AG09309 (cell line): Measurements from ENCODE around the gene ZMIZ1.

Experiments used
- DNase-seq: peaks from one replicate; pipeline ENCODE4 v3.0.0-alpha.2; 2010; ENCODE audit warnings: low read depth
- H3K4me3 ChIP-seq: 2 replicates; pipeline ENCODE4 v1.5.1; 2011; ENCODE audit warnings: mild to moderate bottlenecking, low read depth, low read length, moderate library complexity; ENCODE audit not compliant: control insufficient read depth
- TF ChIP-seq, protein P1 (sequence below): IDR thresholded peaks from 2 replicates; pipeline ENCODE4 v1.5.1; 2011; ENCODE audit warnings: mild to moderate bottlenecking, low read depth, low read length, inconsistent platforms; ENCODE audit not compliant: insufficient read depth, control insufficient read depth; ENCODE audit errors: missing control alignments

ZMIZ1 gene

DNA sequence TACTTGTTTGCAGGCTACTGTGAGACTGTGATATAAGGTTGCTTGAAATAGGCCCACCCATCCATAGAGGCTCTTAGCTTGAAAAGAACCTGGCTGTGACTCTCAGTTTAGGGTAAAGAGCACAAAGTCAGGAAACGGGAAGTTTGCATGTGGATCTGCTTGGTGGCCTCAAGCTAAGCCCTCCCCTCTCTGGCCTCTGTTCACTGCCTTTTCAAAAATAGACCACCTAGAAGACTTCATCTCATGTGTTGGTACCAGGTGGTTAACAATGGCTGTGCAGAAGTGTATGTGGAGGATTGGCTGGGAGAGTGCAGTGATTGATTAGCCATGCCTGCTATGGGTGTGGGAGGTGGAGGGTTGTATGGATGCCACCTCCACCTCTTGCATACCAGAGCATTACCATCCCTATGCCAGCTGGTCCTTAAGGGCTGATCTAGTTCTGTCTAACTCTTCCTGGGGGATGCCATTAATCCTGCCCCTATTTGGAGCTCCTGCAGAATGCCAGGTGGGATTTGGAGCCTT, 122.0 kb downstream of the ZMIZ1 start:
- no peak for DNase-seq
- TF ChIP-seq, protein P1, sequence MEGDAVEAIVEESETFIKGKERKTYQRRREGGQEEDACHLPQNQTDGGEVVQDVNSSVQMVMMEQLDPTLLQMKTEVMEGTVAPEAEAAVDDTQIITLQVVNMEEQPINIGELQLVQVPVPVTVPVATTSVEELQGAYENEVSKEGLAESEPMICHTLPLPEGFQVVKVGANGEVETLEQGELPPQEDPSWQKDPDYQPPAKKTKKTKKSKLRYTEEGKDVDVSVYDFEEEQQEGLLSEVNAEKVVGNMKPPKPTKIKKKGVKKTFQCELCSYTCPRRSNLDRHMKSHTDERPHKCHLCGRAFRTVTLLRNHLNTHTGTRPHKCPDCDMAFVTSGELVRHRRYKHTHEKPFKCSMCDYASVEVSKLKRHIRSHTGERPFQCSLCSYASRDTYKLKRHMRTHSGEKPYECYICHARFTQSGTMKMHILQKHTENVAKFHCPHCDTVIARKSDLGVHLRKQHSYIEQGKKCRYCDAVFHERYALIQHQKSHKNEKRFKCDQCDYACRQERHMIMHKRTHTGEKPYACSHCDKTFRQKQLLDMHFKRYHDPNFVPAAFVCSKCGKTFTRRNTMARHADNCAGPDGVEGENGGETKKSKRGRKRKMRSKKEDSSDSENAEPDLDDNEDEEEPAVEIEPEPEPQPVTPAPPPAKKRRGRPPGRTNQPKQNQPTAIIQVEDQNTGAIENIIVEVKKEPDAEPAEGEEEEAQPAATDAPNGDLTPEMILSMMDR = no peak
- no peak overlapping the region for H3K4me3 ChIP-seq

GRCh38 chr10:79191951-79192676, 123.3 kb downstream of the ZMIZ1 start:
- H3K4me3 ChIP-seq = no peak overlapping the region
- no peak for DNase-seq
- TF ChIP-seq, protein P1 = no peak

DNA sequence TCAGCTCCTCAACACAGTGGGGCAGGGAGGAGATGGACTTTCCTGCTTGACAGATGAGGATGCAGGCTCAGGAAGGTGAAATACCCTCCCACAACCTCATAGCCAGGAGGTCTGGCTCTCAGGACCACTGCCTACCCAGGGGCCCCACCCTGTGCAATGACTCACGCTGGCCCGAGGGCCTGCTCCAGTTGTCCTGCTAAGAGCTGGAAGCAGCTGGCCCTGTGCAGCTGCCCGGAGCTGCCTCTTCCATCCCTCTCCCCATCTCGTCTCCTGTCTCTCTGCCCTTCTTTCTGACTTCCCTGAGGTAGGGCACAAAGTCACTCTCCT, 123.9 kb downstream of the ZMIZ1 start:
- DNase-seq = no peak
- H3K4me3 ChIP-seq = no peak overlapping the region
- TF ChIP-seq, protein P1 = no peak

GRCh38 chr10:79193694-79194382, 125.1 kb downstream of the ZMIZ1 start:
- no peak overlapping the region for H3K4me3 ChIP-seq
- no peak for DNase-seq

GRCh38 chr10:79195091-79195923, 126.5 kb downstream of the ZMIZ1 start:
- TF ChIP-seq, protein P1 = peak; percentile 94
- H3K4me3 ChIP-seq = no peak overlapping the region
- peak; percentile 33 for DNase-seq

More at GRCh38 chr10:79193694-79194382, 125.1 kb downstream of the ZMIZ1 start:
- TF ChIP-seq, protein P1 = no peak

DNA sequence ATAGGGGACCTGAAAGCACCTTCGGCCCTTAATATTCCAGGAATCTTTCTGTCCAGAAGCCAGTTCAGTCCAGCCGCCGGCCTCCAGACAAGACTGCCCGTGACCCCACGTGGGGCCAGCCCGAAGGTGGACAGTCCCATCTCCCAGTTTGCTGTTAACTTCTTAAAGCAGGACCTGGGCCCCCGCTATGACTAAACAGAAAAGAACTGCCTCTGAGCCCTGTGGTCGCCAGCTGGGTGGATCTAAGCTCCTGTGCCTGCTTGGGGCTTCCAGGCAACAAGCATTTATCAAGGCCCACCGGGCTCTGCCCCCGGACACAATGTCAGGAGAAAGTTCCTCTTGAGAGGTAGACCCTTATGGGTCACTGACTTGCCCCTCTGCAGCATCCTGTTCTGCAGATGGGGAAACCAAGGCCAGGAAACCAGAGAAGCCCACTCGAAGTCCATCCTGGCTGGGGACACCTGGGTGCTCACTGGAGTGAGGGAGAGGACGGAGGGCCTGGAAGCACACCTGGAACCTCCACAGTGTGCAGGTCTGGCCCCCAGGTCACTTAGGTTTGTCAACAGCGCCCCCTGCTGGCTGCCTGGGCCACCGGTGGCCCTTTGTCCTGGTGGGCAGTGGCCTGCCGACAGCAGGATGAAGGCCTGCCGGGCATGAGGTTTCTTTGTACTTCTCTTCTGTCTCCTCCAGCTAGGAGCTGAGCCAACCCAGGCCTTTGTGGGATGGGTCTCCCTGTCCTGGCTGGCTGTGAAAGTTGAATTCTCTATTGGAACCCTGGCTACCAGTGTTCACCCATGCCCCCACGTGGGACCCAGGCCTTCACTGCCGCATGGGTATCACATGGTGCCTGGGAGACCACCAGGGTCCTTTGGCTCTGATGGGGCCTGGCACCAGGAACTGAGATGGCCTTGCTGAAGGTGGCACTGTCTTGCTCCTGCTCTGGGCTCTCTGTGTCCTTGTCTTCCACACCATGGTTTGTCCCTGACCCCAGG, 128.0 kb downstream of the ZMIZ1 start:
- H3K4me3 ChIP-seq = no peak overlapping the region
- TF ChIP-seq, protein P1 = peak; percentile 88
- no peak for DNase-seq
